ENCODE results near the gene RIPOR2.
A peak's percentile ranks its signal among the peaks of the same experiment; 100 is the strongest.

Gene RIPOR2

DNA sequence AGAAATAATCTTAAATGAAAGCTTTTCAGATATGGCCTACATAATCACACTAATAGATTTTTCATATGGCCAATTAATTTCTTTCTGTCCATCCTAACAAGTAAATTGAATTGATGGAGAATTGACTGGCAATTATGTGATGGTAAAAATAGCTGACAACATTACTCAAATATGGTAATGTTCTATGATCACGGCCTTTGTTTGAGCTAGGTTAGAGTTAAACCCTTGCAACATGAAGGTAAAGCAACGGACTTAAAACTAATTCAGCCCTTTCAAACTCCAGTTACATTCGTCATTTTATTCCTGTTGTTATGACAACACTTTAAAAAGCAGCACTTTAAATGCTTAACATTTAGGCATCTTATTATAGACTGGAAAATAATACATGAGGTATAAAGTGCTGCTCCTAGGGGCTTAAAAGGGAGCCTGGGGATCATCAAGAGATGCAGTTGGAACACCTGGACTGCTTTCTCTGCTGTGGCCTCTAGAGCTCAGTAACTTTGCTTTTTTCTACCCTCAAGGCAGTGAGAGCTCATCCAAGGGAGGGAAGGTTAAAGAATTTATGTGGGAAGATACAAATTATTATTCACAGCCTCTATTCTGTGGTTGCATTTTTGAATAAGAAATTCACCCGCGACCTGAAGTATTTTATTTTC is 46.9 kb downstream of the RIPOR2 start:
- TF ChIP-seq GATA2 (IDR thresholded peaks at IDR 0.05; ENCODE audit: low read depth, low read length) = no peak
- TF ChIP-seq GATA3 (IDR thresholded peaks at IDR 0.05; ENCODE audit: low read depth, low read length) = no peak

DNA sequence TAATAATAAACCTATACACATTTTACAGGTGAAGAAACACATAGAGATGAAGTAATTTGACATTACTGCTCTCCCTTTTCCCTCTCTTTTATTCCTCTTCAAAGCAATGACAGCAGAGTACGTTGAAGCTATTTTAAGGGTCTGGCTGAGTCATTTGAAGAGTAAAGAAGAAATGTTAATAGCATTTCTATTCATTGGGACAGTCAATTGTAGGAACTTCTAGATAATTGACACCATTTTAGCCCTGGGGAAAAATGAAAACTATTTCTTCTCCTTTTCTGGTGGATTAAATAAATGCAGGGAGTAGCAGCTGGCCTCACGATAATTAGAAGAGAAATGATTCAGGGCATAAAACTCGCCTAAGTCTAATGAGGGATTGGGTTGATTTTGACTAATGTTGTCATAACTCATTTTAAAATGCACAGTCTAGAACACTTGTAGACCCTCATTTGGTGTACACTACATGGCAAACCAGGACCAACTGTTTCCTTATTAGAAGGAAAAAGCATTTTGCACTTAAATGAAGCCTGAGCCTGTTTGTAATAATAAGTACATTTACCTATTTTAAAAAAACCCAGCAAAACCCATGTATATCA is 48.1 kb downstream of the RIPOR2 start:
- TF ChIP-seq GATA3 (IDR thresholded peaks at IDR 0.05; ENCODE audit: low read depth, low read length) (no peak), GATA2 (IDR thresholded peaks at IDR 0.05; ENCODE audit: low read depth, low read length) (no peak)

DNA sequence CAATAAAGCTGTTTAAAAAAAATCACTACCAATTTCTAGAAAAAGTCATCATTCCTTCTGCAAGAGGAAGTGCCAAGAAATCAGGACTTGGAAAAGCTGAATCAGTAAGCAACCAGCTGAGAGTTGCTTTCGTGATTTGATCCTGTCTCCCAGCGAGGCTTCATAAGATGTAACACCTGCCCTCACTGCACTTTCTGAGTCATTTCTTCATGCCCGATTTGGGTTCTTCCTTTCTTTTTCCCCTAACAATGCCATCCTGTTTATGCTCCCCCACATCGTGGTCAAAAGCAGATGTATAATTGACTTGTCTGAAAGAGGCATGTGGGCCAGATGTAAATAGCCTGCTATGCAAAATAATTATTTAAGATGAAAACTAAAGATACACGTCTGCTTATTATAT is 52.1 kb downstream of the RIPOR2 start:
- TF ChIP-seq GATA3 (IDR thresholded peaks at IDR 0.05; ENCODE audit: low read depth, low read length) (no peak), GATA2 (IDR thresholded peaks at IDR 0.05; ENCODE audit: low read depth, low read length) (no peak)

DNA sequence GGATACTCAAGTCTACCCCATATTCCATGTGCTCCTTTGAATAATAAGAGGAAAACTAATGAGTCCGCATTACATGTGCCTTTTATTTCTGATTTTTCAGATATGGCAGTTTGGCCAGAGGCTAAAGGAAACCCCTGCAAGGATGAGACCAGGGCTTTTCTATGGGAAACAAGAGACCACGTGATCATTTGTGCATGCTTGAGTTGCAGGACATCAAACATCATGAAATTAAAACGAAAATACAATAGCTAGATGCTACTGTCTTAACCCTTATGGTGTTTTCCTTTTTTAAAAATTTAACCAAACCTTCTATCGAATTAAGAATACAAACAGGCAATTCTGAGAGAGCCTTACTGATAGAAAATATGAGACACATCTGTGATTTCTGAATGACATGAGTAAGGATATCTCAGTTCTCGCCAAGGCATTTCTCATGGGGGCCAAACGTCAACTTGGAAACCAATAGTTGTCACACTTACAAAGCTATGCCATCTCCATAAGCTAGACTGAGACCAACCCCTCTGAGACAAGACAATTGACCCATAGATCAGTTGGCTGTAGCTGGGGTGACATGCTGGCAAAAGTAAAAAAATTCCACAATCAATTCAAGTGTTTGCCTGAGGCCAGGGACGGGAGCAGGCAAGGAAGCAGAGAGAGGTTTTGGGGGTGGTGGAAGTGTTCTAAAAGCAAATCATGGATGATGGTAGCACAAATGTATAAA is 52.8 kb downstream of the RIPOR2 start:
- TF ChIP-seq GATA2 (IDR thresholded peaks at IDR 0.05; ENCODE audit: low read depth, low read length) (no peak), GATA3 (IDR thresholded peaks at IDR 0.05; ENCODE audit: low read depth, low read length) (no peak)

DNA sequence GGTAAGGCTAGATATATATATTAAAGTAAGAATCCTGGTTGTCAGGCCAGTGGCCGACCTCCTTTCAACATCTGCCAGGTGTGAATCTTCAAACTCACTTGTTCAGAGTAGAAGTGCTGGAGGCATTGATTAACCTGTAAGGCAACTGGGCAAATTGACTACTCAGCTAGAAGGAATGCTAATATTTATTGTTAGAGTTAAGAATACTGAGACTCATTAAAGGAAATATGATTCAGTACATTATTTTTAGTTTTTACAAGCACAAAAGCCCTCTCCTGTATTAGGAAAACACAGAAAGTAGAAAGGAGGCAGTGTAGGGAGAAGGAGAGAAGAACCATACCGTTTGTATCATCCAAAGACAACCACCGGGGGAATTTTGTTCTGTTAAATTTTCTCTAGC is 53.5 kb downstream of the RIPOR2 start:
- no peak for TF ChIP-seq GATA3 (IDR thresholded peaks at IDR 0.05; ENCODE audit: low read depth, low read length)
- no peak for TF ChIP-seq GATA2 (IDR thresholded peaks at IDR 0.05; ENCODE audit: low read depth, low read length)

DNA sequence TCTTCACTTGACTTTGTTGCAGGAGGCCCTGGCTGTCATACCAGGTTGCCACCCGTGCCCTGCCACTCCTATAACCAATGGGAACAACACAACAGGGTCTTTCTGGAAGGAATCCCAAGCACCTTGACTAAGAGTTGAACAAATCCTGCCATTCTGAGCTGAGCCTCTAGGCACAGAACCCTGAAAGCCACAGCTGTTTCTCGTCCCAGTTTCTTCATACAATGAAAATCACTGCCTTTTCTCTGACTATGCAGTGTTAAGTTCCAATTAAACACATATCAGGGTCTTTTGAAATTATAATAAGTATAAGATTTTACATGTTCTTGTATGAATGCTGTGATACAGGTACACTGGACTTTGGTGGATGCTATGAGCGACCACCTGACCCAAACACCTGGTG is 54.4 kb downstream of the RIPOR2 start:
- TF ChIP-seq GATA3 (IDR thresholded peaks at IDR 0.05; ENCODE audit: low read depth, low read length) = no peak
- no peak for TF ChIP-seq GATA2 (IDR thresholded peaks at IDR 0.05; ENCODE audit: low read depth, low read length)

DNA sequence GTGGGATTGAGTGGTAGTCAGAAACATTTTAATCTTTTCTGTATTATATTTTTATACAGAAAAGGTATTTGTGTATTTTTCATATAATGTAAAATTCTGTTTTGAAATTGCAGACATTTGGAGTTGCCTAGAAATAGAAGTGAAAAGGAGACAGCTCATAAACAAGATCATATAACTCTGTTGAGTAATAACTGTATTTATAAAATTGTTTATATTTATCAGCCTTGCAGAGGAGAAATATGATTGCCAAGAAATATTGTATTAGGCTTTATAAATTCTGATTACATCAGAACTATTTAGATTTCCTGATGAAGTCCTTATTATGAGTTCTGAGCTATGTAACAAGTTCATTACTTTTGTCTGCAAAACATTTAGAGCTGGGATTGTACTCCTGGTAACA is 55.3 kb downstream of the RIPOR2 start:
- no peak for TF ChIP-seq GATA3 (IDR thresholded peaks at IDR 0.05; ENCODE audit: low read depth, low read length)
- no peak for TF ChIP-seq GATA2 (IDR thresholded peaks at IDR 0.05; ENCODE audit: low read depth, low read length)

DNA sequence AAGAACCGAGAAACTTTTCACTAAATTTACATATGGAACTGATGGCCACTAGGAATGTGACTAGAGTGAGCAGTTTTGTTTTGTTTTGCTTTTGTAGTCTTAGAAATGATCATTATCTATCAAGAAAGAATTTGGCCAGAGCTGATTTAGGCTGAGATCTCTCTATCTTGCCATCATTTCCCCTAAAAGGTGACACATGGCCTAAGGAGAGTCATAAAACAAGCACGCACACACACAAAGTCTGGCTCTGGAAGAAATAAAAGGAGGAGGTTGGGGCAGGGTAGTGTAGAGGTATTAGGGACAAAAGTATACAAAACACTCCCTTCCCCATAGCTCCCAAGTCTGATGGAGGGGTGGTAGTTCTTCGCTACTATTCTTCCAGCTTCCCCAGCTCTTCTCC is 56.4 kb downstream of the RIPOR2 start:
- TF ChIP-seq GATA3 (IDR thresholded peaks at IDR 0.05; ENCODE audit: low read depth, low read length) (no peak), GATA2 (IDR thresholded peaks at IDR 0.05; ENCODE audit: low read depth, low read length) (no peak)

DNA sequence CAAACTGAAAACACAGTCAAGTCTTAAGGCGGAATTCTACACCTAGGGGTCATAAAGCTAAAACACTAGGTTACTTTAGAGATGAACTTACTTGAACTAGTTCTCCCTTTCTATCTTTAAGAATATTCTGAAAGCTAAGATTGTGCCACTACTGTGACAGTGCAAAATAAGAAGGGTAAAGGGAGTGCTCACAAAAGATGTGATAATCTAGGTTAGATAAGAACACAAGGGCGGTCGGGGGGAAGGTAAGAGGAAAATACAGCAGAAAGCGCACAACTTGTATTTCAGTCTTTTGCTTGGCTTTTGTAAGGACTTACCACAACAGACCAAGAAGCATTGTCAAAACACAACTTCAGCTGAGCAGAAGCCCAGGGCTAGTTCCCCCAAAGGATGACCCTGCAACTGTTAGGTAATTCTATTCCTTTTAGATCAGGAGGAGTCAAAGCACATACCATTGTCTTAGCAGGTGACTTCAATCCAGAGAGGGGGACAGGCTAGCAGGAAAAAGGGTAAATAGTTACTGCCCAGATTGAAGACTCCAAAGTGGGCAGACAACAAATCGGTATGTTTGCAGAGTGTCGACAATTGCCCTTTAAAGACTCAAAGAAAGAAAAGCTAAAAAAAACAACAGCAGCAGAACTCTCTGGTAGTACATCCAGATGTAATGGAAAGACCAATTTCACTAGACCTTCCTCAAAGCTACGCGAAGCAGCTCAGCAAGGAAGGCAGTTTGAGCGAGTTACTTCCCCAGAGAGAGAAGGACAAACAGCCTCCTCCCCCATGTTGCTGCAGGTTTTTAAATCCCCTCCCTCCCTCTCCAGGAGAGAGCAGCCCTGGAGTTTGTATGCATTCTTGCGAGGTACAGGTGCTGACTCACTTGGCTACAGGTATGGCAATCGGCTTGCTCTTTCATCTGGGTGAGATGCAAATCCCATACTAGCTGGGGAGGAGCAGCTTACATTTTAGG is 59.0 kb downstream of the RIPOR2 start:
- TF ChIP-seq GATA3 (IDR thresholded peaks at IDR 0.05; ENCODE audit: low read depth, low read length) (no peak), GATA2 (IDR thresholded peaks at IDR 0.05; ENCODE audit: low read depth, low read length) (no peak)

DNA sequence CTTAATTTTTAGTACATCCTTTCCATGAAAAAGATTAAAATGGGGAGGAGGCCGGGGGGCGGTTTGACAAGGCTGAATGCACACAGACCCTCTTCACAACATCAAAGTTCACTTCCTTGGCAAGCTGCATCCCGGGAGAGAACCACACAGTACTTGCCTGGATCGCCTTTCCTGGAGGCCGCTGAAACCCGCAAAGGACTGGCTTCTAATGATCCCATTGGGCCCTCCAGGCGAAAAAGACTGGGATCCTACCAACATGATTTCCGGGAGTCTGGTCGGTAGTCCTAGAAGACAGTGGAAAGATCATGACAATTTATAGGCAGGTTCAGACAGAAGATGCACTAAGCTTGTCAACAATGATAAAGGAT is 60.2 kb downstream of the RIPOR2 start:
- TF ChIP-seq GATA2 (IDR thresholded peaks at IDR 0.05; ENCODE audit: low read depth, low read length) (no peak), GATA3 (IDR thresholded peaks at IDR 0.05; ENCODE audit: low read depth, low read length) (no peak)

DNA sequence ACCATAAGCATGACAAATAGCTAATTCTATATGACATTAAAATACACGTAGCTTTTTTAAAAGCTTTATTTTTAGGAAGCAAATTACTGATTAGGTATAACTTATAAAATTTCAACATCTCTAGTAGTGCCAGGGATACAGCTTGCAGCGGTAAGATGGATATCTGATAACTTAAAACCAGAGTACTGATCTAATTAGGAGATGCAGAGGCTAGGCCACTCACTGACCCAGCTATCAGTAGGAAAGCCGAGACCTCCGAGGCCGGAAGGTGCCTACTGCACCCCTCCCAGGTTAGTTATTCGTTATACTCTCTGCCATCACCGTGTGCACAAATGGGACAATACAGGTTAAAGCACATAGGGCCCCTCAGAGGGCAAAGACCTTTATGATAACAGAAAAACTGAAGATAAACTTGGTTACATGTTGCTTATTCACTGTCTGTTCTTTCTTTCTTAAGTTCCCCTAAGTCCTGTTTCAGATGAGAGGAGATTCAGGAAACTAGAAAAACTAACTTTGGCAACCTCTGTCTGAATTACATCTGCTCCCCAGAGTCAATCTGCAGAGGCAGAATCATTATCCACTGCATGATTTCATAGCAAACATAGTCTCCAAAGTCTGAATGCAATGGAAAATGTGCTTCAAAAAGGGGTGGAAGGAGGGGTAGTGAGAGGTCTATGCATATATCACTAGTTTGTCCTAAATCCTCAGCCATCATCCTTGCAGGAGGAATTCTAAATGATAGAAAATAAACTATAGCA is 60.8 kb downstream of the RIPOR2 start:
- TF ChIP-seq GATA3 (IDR thresholded peaks at IDR 0.05; ENCODE audit: low read depth, low read length) (peak; percentile 79), GATA2 (IDR thresholded peaks at IDR 0.05; ENCODE audit: low read depth, low read length) (peak; percentile 77)

DNA sequence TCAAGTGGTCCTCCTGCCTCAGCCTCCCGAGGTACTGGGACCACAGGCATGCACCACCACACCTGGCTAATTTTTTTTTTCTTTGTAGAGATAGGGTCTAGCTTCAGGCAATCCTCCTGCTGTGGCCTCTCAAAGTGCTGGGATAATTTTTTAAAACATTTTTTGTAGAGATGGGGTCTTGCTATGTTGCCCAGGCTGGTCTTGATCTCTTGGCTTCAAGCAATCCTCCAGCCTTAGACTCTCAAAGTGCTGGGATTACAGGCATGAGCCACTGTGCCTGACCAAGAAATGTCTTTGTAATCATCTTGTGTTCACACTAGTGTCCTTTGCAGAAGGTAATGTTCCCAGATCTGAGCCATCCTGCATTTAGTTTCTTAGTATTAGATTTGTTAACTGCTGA is 61.6 kb downstream of the RIPOR2 start:
- no peak for TF ChIP-seq GATA3 (IDR thresholded peaks at IDR 0.05; ENCODE audit: low read depth, low read length)
- no peak for TF ChIP-seq GATA2 (IDR thresholded peaks at IDR 0.05; ENCODE audit: low read depth, low read length)

DNA sequence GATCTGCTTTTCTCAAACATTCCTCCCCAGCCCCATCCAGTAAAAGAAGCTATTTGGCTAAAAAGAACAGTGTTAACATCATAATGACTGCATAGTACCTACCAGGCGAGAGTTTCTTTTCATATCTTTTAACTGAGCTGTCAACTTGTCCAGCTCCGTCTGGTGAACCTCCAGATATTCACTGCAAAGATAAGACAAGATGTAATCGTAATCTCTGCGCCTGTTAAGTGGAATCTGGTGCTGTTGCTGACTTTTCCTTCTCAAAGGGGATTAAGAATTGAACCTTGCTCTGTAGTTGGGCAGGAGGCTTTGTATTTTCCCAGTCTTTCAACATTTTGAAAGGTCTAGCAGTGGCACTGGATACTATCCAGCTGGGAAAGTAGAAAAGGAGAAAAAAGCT is 63.0 kb downstream of the RIPOR2 start:
- TF ChIP-seq GATA3 (IDR thresholded peaks at IDR 0.05; ENCODE audit: low read depth, low read length) = peak; percentile 62; the same call in 1 of the 2 replicates
- peak; percentile 79 for TF ChIP-seq GATA2 (IDR thresholded peaks at IDR 0.05; ENCODE audit: low read depth, low read length)

All from SH-SY5Y (cell line).